Measurements from ENCODE around the gene SMPD1.

DNA sequence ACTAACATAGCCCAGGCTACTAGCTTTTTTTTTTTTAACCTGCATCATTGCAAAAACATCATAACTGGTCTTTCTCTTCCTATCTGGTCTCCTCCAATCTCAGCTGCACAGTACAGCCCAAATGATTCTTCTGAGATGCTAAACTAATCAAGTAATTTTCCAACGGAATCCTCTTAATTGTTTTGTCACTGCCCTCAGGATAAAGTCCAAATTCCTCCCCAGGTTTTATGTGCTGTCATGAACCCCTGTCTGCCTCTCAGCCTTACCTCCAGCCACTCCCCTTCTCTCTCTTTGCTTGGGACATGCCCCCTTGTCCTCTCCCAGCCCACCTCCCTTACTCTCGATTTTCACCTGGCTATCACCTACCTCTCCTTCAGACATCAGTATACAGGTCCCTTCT is 16.1 kb downstream of the SMPD1 start:
- no peak for TF ChIP-seq POLR2A (IDR thresholded peaks at IDR 0.05; ENCODE audit: low read length)
- no peak for TF ChIP-seq GATA1 (IDR thresholded peaks at IDR 0.05; ENCODE audit: low read depth, low read length)
